GM18951 (cell line): ENCODE measurements around the gene USP9X.
"Not testable (repeated sequence)": the region's sequence is repeated elsewhere in the genome, so short reads cannot be mapped to it uniquely, and the experiment has no call there.

Source experiments
- POLR2A ChIP-seq: IDR thresholded peaks from 4 replicates; pipeline ENCODE4 v1.6.1; 2011; ENCODE audit warnings: mild to moderate bottlenecking; ENCODE audit not compliant: insufficient read length, insufficient read depth; ENCODE audit errors: extremely low read depth
- in situ Hi-C: fragments of 300-500 bp; cut with MboI; formaldehyde crosslinking; loops from one replicate; pipeline ENCODE4 v1.12.0; 2022; ENCODE audit warnings: low sequenced_read_pairs, mixed read lengths, inconsistent platforms; ENCODE audit not compliant: unreplicated experiment

The USP9X gene, protein sequence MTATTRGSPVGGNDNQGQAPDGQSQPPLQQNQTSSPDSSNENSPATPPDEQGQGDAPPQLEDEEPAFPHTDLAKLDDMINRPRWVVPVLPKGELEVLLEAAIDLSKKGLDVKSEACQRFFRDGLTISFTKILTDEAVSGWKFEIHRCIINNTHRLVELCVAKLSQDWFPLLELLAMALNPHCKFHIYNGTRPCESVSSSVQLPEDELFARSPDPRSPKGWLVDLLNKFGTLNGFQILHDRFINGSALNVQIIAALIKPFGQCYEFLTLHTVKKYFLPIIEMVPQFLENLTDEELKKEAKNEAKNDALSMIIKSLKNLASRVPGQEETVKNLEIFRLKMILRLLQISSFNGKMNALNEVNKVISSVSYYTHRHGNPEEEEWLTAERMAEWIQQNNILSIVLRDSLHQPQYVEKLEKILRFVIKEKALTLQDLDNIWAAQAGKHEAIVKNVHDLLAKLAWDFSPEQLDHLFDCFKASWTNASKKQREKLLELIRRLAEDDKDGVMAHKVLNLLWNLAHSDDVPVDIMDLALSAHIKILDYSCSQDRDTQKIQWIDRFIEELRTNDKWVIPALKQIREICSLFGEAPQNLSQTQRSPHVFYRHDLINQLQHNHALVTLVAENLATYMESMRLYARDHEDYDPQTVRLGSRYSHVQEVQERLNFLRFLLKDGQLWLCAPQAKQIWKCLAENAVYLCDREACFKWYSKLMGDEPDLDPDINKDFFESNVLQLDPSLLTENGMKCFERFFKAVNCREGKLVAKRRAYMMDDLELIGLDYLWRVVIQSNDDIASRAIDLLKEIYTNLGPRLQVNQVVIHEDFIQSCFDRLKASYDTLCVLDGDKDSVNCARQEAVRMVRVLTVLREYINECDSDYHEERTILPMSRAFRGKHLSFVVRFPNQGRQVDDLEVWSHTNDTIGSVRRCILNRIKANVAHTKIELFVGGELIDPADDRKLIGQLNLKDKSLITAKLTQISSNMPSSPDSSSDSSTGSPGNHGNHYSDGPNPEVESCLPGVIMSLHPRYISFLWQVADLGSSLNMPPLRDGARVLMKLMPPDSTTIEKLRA (N-terminal part only)

DNA sequence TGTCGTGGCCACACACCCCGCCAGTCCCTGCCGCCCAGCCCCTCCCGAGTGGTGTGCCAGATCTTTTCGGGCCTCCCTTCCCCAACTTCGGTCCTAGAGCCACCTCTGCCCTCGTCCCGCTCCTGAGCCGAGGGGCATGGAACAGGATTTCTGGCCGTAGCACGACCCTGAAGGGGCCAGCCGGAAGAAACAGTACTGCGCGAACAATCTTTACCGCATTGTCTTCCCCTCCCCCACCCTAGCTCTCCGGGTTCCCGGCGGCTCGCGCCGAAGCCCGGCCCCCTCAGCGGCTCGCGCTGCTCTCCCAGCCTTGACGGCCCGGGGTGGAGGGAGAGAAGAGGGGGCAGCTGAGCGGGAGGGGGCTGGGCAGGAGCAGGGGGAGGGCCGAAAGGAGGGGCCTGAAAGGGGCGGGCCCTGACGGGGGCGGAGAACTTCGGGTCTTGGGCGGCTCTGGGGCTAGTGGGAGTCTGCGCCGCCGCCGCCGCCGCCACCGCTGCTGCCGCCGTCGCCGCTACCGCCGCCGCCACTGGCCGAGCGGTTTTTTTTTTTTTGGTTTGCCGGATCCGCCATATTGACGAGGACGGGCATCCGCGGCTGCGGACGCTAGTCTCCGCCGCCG, at the start of gene USP9X:
TSS of gene USP9X (plus strand) at position 553 of the 619 bp plus-strand sequence. CDS start 38,184 bp downstream, outside the sequence.
- TF ChIP-seq POLR2A, result peak; percentile 41
- in situ Hi-C loops, result no loop called here

DNA sequence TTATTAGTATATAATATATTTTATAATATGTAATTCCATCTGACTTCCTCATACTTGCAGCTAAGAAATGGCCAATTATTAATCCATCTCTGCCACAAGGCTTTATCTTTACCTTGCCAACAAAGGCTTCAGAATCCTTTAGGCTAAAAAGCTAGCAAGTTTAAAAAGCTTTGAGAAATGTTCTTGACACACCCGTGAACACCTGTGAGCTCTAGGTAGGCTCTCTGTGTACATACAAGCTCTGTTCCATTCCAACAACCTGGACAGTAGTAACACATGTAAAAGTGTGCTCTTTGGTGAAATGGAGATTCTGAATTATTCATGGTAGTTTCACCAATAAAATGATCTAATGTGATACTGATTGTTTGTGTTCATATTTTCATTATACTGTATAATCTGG, 49.7 kb upstream of the USP9X start:
- TF ChIP-seq POLR2A, result no peak
- in situ Hi-C loops, result no loop called here

DNA sequence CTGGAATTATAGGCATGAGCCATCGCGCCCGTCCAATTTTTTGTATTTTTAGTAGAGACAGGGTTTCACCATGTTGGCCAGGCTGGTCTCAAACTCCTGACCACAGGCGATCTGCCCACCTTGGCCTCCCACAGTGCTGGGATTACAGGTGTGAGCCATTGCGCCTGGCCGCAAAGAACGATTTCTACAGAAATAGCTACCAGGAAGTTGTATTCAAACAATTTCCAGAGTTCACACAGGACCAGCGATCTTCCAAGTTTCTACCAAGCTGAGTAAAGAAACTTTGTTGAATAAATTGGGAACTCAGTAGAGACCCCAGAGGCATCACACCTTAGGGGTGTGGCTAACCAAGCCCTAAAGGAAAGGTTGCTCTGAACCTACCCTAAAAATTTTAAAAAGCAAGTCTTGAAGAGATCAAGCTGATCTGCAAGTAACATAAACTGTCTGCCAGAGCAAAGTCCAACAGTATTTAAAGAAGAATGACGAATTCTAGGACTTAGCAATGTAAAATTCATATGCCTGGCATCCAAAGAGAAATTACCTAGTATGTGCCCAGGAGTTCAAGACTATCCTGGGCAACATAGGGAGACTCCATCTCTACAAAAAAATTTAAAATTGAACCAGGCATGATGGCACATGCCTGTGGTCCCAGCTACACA, 48.4 kb upstream of the USP9X start:
- in situ Hi-C loops, result no loop called here

DNA sequence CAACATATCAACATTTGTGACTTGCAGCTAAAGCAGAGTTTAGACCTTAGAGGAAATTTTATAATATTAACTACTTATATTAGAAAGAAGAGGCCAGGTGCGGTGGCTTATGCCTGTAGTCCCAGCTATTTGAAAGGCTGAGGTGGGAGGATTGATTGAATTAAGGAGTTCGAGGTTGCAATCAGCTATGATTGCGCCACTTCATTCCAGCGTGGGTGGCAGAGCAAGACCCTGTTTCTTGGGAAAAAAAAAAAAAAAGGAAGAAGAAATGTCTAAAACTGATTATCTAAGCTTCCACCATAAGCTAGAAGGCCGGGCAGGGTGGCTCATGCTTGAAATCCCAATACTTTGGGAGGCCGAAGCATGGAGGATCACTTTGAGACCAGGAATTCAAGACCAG, 42.0 kb upstream of the USP9X start:
- no peak for TF ChIP-seq POLR2A
- in situ Hi-C loops, result no loop called here

More for the DNA sequence above, 48.4 kb upstream of the USP9X start:
- no peak for TF ChIP-seq POLR2A

DNA sequence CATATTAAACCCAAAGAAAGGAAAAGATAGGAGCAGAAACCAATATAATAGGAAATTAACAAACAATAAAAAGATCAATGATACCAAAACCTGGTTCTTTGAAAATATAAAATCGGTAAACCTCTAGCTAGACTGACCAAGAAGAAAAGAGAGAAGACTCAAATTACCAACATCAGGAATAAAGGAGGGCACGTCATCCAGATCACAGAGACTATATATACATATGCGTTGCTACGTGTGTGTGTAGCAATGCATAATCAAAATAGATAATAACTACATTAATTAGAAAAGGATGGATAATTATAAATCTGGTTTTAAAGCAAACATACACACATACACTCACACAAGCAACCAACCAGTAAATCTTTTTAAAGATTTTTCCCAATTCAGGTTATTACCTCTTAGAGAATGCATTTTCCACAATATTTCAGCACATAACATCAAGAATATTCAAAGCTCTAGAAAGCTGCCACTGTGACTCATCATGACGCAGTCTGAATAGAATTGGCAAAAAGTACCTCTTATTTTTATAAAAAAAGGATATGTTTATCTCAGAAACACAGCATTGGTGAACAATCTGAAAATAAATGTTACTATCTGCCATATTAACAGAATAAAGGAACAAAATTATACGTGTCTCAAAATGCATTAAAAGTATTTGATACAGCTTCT, 41.4 kb upstream of the USP9X start:
- in situ Hi-C loops, result no loop called here

DNA sequence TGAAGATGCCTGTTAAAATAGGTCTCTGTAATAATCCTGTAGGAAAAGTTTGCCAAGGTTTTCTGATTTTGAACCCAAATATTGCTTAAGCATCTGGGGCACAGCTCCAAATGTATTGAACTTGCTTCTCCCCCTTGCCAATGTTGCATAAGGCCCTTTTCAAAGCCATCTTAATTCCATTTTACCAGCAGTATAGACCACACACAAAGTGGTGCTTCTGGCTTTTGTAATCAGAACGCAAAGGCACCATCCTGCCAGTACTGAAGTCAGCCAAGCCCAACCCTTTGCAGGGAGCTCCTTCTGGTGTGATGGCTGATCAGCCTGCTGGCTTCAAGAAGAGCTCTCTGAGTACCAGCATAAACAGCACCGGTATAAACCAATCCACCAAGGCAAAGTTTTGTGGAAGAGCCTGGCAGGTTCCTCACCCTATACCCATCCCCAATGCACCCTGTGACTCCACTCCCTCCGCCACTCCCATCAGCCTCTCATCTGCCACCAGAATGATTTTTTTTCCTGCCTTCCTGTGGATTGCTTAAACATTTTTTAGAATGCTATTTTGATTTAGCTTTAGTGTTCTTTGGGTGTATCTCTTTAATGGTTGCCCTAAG, 39.2 kb upstream of the USP9X start:
- in situ Hi-C loops, result no loop called here
- no peak for TF ChIP-seq POLR2A

More for the DNA sequence above, 41.4 kb upstream of the USP9X start:
- TF ChIP-seq POLR2A, result no peak

DNA sequence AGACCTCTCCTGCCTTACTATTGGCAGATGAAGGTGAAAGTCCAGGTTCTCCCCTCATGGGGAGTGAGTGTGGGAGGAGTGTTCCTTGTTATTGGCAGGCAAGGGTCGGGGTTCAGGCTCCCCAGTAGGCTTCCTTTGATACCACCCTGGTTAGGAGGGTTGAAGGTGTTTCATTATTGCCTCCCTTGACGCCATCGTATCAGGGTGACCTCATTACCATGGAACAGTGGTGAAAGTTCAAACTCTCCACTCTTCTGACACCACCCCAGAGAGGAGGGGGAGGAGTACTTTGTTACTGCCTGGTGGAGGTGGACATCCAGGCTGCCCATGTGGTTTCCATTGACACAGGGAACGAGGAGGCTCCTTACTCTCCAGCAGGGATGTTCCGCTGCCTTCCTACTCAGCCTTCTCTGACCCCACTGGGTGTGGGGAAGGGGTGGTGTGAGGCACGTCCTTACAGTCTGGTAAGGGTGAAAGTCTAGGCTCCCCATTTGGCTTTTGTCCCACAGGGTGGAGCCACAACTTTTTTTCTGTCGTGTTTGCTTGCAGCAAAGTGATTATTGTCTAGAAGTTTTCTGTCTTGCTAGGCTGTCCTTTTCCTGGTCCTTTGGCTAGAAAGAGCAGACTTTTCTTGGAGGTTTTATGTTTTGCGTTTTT, 37.2 kb upstream of the USP9X start:
- in situ Hi-C loops, result no loop called here
- TF ChIP-seq POLR2A, result no peak

DNA sequence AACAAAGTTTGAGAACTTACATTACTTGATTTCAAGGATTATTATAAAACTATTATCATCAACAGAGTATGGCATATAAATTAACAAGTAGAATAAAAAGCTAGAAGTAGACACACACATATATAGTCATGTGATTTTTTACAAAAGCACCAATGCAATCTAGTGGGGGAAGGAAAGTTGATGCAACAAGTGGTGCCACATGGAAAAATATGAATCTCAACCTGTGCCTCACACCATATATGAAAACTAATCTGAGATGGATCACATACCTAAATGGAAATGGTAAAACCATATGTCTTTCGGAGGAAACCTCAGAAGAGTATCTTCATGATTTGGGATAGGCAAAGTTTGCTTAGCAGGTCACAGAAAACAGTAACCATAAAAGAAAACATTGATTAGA, 34.9 kb upstream of the USP9X start:
- in situ Hi-C loops, result no loop called here
- TF ChIP-seq POLR2A, result no peak

DNA sequence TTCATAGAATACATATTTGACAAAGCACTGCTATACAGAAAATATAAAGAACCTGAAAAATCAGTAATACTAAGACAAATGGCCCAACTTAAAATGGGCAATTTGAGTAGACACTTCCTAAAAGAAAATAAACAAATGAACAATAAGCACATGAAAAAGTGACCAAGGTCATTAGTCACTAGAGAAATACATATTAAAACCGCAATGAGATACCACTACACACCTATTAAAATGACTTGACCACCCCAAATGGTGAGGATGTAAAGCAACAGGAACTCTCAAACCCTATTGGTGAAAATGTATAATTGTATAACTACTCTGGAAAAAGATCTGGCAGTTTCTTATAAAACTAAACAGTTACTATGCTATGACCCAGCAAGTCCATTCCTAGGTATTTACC, 34.0 kb upstream of the USP9X start:
- no peak for TF ChIP-seq POLR2A
- in situ Hi-C loops, result no loop called here

DNA sequence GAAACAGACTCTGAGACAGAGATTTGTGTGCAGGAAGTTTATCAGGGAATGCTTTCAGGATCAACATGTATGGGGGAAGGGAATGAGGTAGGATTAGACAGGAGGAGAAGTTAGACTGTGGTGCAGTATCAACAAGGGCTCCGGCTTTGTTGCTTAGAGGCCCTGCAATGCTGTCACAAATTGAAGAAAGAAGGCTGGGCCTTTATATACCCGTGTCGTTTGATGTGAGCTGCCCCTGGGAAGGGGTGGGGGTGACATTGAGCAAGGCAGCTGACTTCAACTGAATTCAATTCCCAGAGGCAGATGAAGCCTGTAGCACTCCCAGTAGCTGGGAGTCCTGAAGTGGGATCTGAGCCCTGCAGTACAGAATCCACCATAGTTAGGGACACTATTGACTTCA, 29.5 kb upstream of the USP9X start:
- in situ Hi-C loops, result no loop called here

DNA sequence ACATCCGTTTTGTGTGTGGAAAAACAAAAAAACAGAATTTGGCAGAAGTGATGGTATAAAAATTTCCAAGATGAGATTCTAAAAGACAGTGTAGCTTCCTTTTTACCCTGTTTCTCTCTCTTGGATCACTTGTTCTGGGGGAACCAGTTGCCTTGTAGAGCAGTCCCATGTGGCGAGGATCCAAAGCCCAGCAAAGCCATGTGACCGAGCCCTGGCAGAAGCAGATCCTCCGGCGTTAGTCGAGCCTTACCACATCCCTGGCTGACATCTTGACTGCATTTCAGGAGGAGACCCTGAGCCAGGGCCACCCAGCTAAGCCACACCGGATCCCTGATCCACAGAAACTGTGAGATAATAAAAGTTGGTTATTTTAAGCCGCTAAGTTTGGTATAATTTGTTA, 22.0 kb upstream of the USP9X start:
- in situ Hi-C loops, result not testable (repeated sequence)

More for the DNA sequence above, 29.5 kb upstream of the USP9X start:
- TF ChIP-seq POLR2A, result no peak
